HepG2 (cell line): ENCODE measurements around the gene FBXL22. TPM values are rescaled to one million over a fixed set of nuclear protein-coding genes. Genes with fewer than 3 reads are reported as not detected.

Experiments
- AKNA ChIP-seq: sonication (generic); formaldehyde crosslinking; IDR thresholded peaks from 2 replicates; pipeline ENCODE4 v1.4.0; 2020; ENCODE audit warnings: missing genetic modification reagents, borderline replicate concordance
- HMGXB4 ChIP-seq, 2 experiments: sonication (generic) in 1 of 2; formaldehyde crosslinking in 1 of 2; IDR thresholded peaks; 2 replicates each; pipeline versions ENCODE4 v1.4.0 to v1.6.1; 2018 to 2020; ENCODE audit warnings: missing genetic modification reagents in 2 of 2, borderline replicate concordance in 1 of 2, low read depth in 1 of 2, mild to moderate bottlenecking in 1 of 2, missing biosample characterization in 1 of 2
- MEIS2 ChIP-seq: sonication (generic); formaldehyde crosslinking; IDR thresholded peaks from 2 replicates; pipeline ENCODE4 v1.9.0; 2021; ENCODE audit warnings: mild to moderate bottlenecking, missing genetic modification reagents
- MIXL1 ChIP-seq: IDR thresholded peaks from 2 replicates; pipeline ENCODE4 v1.6.1; 2016
- NCOA1 ChIP-seq: sonication (generic); formaldehyde crosslinking; IDR thresholded peaks from 2 replicates; pipeline ENCODE4 v1.9.0; 2021; ENCODE audit warnings: missing genetic modification reagents
- NFYC ChIP-seq: IDR thresholded peaks from 2 replicates; pipeline ENCODE4 v1.6.1; 2016; ENCODE audit warnings: missing genetic modification reagents, missing compliant biosample characterization
- PITX1 ChIP-seq: sonication (generic); formaldehyde crosslinking; IDR thresholded peaks from 2 replicates; pipeline ENCODE4 v1.5.1; 2020; ENCODE audit warnings: mild to moderate bottlenecking, missing genetic modification reagents
- RAD51 ChIP-seq: fragments of 450-650 bp; IDR thresholded peaks from 2 replicates; pipeline ENCODE4 v1.6.1; 2016; ENCODE audit warnings: borderline replicate concordance
- RBM22 ChIP-seq: fragments of 200-400 bp; formaldehyde crosslinking; optimal IDR thresholded peaks from 2 replicates; pipeline ENCODE3; 2017; ENCODE audit warnings: mild to moderate bottlenecking, low read length, moderate library complexity
- SP140L ChIP-seq: sonication (generic); formaldehyde crosslinking; IDR thresholded peaks from 2 replicates; pipeline ENCODE4 v1.4.0; 2020; ENCODE audit warnings: missing genetic modification reagents, borderline replicate concordance
- SRF ChIP-seq: IDR thresholded peaks from 2 replicates; pipeline ENCODE4 v1.6.1; 2011; ENCODE audit warnings: mild to moderate bottlenecking, low read depth, low read length, moderate library complexity
- TCF7 ChIP-seq: sonication (generic); IDR thresholded peaks from 2 replicates; pipeline ENCODE4 v1.6.1; 2016; ENCODE audit warnings: antibody characterized with exemption, low read depth
- XRCC5 ChIP-seq: fragments of 200-400 bp; formaldehyde crosslinking; optimal IDR thresholded peaks from 2 replicates; pipeline ENCODE3; 2017; ENCODE audit warnings: mild to moderate bottlenecking, low read length
- ZBTB7B ChIP-seq: sonication (generic); formaldehyde crosslinking; IDR thresholded peaks from 2 replicates; pipeline ENCODE4 v1.4.0; 2020; ENCODE audit warnings: missing genetic modification reagents
- ZNF20 ChIP-seq: sonication (generic); formaldehyde crosslinking; IDR thresholded peaks from 2 replicates; pipeline ENCODE4 v1.4.0; 2020; ENCODE audit warnings: mild to moderate bottlenecking, moderate library complexity, missing genetic modification reagents
- ZNF235 ChIP-seq: sonication (generic); formaldehyde crosslinking; IDR thresholded peaks from 2 replicates; pipeline ENCODE4 v1.8.1; 2023; ENCODE audit warnings: mild to moderate bottlenecking, missing genetic modification reagents, borderline replicate concordance
- ZNF430 ChIP-seq: sonication (generic); formaldehyde crosslinking; IDR thresholded peaks from 2 replicates; pipeline ENCODE4 v1.9.0; 2021; ENCODE audit warnings: mild to moderate bottlenecking, missing genetic modification reagents
- ZNF605 ChIP-seq: sonication (generic); formaldehyde crosslinking; IDR thresholded peaks from 2 replicates; pipeline ENCODE4 v1.8.0; 2022; ENCODE audit warnings: mild to moderate bottlenecking, missing genetic modification reagents
- ZNF639 ChIP-seq: conservative IDR thresholded peaks from 2 replicates; pipeline ENCODE4 v1.6.1; 2018; ENCODE audit warnings: missing genetic modification reagents
- ZNF782 ChIP-seq: sonication (generic); formaldehyde crosslinking; IDR thresholded peaks from 2 replicates; pipeline ENCODE4 v1.4.0; 2020; ENCODE audit warnings: missing genetic modification reagents, mild to moderate bottlenecking, borderline replicate concordance
- ZSCAN31 ChIP-seq: sonication (generic); formaldehyde crosslinking; IDR thresholded peaks from 2 replicates; pipeline ENCODE4 v1.5.0; 2020; ENCODE audit warnings: low read depth, mild to moderate bottlenecking, missing genetic modification reagents
- ZSCAN5A ChIP-seq: sonication (generic); formaldehyde crosslinking; IDR thresholded peaks from 2 replicates; pipeline ENCODE4 v1.8.0; 2022; ENCODE audit warnings: mild to moderate bottlenecking, missing genetic modification reagents, borderline replicate concordance
- polyA plus RNA-seq, 8 experiments: library from polyadenylated mRNA; depleted of rRNA in 3 of 8; stranded (reverse) in 7 of 8; unstranded in 1 of 8; fragments of >200 nt; fragmentation: Illumina TruSeq in 4 of 8; extraction: Trizol in 4 of 8; gene quantifications; 2 replicates each; pipeline versions ENCODE4 v1.2.1 to v1.2.3, GENCODE V29; 2011 to 2016; ENCODE audit warnings: low read depth in 4 of 8, missing spikeins in 1 of 8, mixed read lengths in 1 of 8; ENCODE audit not compliant: insufficient read depth in 1 of 8
- total RNA-seq, 5 experiments: library from RNA; depleted of rRNA; stranded (reverse); fragments of >200 nt; fragmentation: Illumina TruSeq; extraction: Trizol; gene quantifications; 2 replicates each; pipeline ENCODE4 v1.2.3, GENCODE V29; 2016; ENCODE audit warnings: low read depth in 1 of 5

FBXL22 gene
- total and polyA plus RNA-seq, 2 of the 13 experiments (the other 11 are each of a cell fraction or from before 2014, with no cell fraction given), result 0.15 to 0.33 TPM

GRCh38 chr15:63610209-63610841 lies 13.1 kb downstream of the FBXL22 start (continued):
- 0 out of 4 replicates have a peak, but pooled peaks have one; percentile 39 to 47 for TF ChIP-seq HMGXB4 (CRISPR knock-in tag; IDR thresholded peaks at IDR 0.05; ENCODE audit: borderline replicate concordance in 1 of 2, low read depth in 1 of 2)
- TF ChIP-seq MEIS2 (CRISPR knock-in tag), result no peak
- no peak for TF ChIP-seq ZNF430
- TF ChIP-seq TCF7, result no peak
- TF ChIP-seq ZNF639 (CRISPR knock-in tag), result no peak
- no peak for TF ChIP-seq SRF
- TF ChIP-seq RAD51, result no peak
- TF ChIP-seq ZBTB7B (CRISPR knock-in tag), result no peak
- no peak for TF ChIP-seq AKNA
- TF ChIP-seq ZNF782 (CRISPR knock-in tag), result no peak; the same call in 1 of the 2 replicates
- TF ChIP-seq ZSCAN31 (CRISPR knock-in tag), result peak; percentile 52; the same call in 1 of the 2 replicates
- TF ChIP-seq PITX1 (CRISPR knock-in tag), result no peak
- TF ChIP-seq XRCC5, result peak; percentile 50
- no peak for TF ChIP-seq NFYC (CRISPR knock-in tag)
- TF ChIP-seq MIXL1 (CRISPR knock-in tag), result no peak
- TF ChIP-seq ZNF605 (CRISPR knock-in tag), result no peak
- TF ChIP-seq RBM22, result no peak
- no peak for TF ChIP-seq NCOA1
- no peak for TF ChIP-seq ZSCAN5A
- no peak for TF ChIP-seq ZNF235 (CRISPR knock-in tag)
- TF ChIP-seq ZNF20 (CRISPR knock-in tag), result no peak
- TF ChIP-seq SP140L (CRISPR knock-in tag), result no peak
